Right lobe of liver (tissue), 4 donors: ENCODE results near the gene NLRP9.

ENCODE experiments used
- POLR2A ChIP-seq: fragments of 450-650 bp; IDR thresholded peaks from one replicate; pipeline ENCODE4 v1.6.1; 2017; ENCODE audit warnings: antibody characterized with exemption, mild to moderate bottlenecking
- TF ChIP-seq, protein P1 (sequence below), 4 donors: fragments of 200-600 bp in 3 of 4; fragments of 450-650 bp in 1 of 4; IDR thresholded peaks; one replicate each; pipeline versions ENCODE4 v1.5.1 to v1.8.0; 2016 to 2022; ENCODE audit warnings: antibody characterized with exemption in 4 of 4, mild to moderate bottlenecking in 2 of 4
- donor health status: DM: no; HTN: no; CAD: no.
- donor health status: DM: no; HTN: no; CAD: no.
- donor health status: DM: no; HTN: yes; CAD: no.

DNA sequence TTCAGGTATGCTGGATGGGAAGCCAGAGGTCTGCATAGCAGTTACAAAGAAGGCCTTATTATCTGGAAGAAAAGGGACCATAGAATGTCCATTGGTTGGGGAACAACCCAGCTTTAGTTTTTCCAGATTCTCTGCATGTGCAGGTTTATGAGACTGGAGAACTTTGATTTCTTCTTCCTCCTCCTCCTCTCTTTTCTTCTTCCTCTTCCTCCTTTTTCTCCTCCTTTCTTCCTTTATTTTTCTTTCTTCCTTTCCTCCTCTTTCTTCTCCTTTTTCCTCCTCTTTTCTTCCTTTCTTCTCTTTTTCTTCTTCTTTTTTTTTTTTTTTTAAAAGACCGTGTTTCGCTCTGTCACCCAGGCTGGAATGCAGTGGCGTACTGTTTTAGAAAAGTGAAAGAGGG lies 32.2 kb downstream of the NLRP9 start:
- TF ChIP-seq, protein P1, sequence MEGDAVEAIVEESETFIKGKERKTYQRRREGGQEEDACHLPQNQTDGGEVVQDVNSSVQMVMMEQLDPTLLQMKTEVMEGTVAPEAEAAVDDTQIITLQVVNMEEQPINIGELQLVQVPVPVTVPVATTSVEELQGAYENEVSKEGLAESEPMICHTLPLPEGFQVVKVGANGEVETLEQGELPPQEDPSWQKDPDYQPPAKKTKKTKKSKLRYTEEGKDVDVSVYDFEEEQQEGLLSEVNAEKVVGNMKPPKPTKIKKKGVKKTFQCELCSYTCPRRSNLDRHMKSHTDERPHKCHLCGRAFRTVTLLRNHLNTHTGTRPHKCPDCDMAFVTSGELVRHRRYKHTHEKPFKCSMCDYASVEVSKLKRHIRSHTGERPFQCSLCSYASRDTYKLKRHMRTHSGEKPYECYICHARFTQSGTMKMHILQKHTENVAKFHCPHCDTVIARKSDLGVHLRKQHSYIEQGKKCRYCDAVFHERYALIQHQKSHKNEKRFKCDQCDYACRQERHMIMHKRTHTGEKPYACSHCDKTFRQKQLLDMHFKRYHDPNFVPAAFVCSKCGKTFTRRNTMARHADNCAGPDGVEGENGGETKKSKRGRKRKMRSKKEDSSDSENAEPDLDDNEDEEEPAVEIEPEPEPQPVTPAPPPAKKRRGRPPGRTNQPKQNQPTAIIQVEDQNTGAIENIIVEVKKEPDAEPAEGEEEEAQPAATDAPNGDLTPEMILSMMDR (IDR thresholded peaks at IDR 0.05) = no peak
- no peak for TF ChIP-seq POLR2A
